ENCODE data around the gene CYP11A1. TPM values are rescaled to one million over a fixed set of nuclear protein-coding genes. Genes with fewer than 3 reads are reported as not detected.

CYP11A1 gene
- total RNA-seq, 1 donor from 2014 or later: 0.32 TPM

GRCh38 chr15:74318376-74319137, 48.9 kb downstream of the CYP11A1 start:
- Mint-ChIP-seq H3K36me3 (ENCODE audit: low read depth) (no peaks in the 10 kb centered on the region), H3K9me3 (ENCODE audit: low read depth) (no peaks in the 10 kb centered on the region), H3K27ac (ENCODE audit: unreplicated experiment) (peak overlapping the region; percentile 98), H3K4me1 (ENCODE audit: low read depth) (peaks cover 67% of the 10 kb centered on the region), H3K4me3 (ENCODE audit: unreplicated experiment) (peak overlapping the region; percentile 16), H3K27me3 (ENCODE audit: low read depth) (no peaks in the 10 kb centered on the region)
- TF ChIP-seq CTCF (IDR thresholded peaks at IDR 0.05): no peak
- DNase-seq (ENCODE audit: low spot score): no peak

- DNase-seq (ENCODE audit: low spot score): no peak
- Mint-ChIP-seq H3K27me3 (ENCODE audit: low read depth) (no peaks in the 10 kb centered on the region), H3K4me1 (ENCODE audit: low read depth) (peaks cover 67% of the 10 kb centered on the region), H3K9me3 (ENCODE audit: low read depth) (no peaks in the 10 kb centered on the region), H3K4me3 (ENCODE audit: unreplicated experiment) (peak overlapping the region; percentile 16), H3K36me3 (ENCODE audit: low read depth) (no peaks in the 10 kb centered on the region), H3K27ac (ENCODE audit: unreplicated experiment) (peak overlapping the region; percentile 98)
- TF ChIP-seq CTCF (IDR thresholded peaks at IDR 0.05): no peak
These were observed 49.5 kb downstream of the CYP11A1 start for GRCh38 chr15:74317820-74318375.

GRCh38 chr15:74316141-74316540, 51.3 kb downstream of the CYP11A1 start:
- Mint-ChIP-seq H3K27ac (ENCODE audit: unreplicated experiment) (peak overlapping the region; percentile 53), H3K36me3 (ENCODE audit: low read depth) (no peaks in the 10 kb centered on the region), H3K27me3 (ENCODE audit: low read depth) (no peaks in the 10 kb centered on the region), H3K4me3 (ENCODE audit: unreplicated experiment) (no peak overlapping the region), H3K9me3 (ENCODE audit: low read depth) (no peaks in the 10 kb centered on the region), H3K4me1 (ENCODE audit: low read depth) (peaks cover 73% of the 10 kb centered on the region)
- TF ChIP-seq CTCF (IDR thresholded peaks at IDR 0.05): no peak
- DNase-seq (ENCODE audit: low spot score): no peak

GRCh38 chr15:74315626-74316025, 51.8 kb downstream of the CYP11A1 start:
- peak overlapping the region; percentile 34 for H3K27ac Mint-ChIP-seq (ENCODE audit: unreplicated experiment)
- no peak for TF ChIP-seq CTCF (IDR thresholded peaks at IDR 0.05)
- no peaks in the 10 kb centered on the region for H3K9me3 Mint-ChIP-seq (ENCODE audit: low read depth)
- no peaks in the 10 kb centered on the region for H3K27me3 Mint-ChIP-seq (ENCODE audit: low read depth)
- H3K4me3 Mint-ChIP-seq (ENCODE audit: unreplicated experiment): no peak overlapping the region
- DNase-seq (ENCODE audit: low spot score): no peak
- H3K4me1 Mint-ChIP-seq (ENCODE audit: low read depth): peaks cover 70% of the 10 kb centered on the region
- H3K36me3 Mint-ChIP-seq (ENCODE audit: low read depth): no peaks in the 10 kb centered on the region

- H3K4me3 Mint-ChIP-seq (ENCODE audit: unreplicated experiment): no peak overlapping the region
- H3K27ac Mint-ChIP-seq (ENCODE audit: unreplicated experiment): peak overlapping the region; percentile 34
- no peaks in the 10 kb centered on the region for H3K36me3 Mint-ChIP-seq (ENCODE audit: low read depth)
- TF ChIP-seq CTCF (IDR thresholded peaks at IDR 0.05): no peak
- H3K27me3 Mint-ChIP-seq (ENCODE audit: low read depth): no peaks in the 10 kb centered on the region
- DNase-seq (ENCODE audit: low spot score): no peak
- H3K4me1 Mint-ChIP-seq (ENCODE audit: low read depth): peaks cover 67% of the 10 kb centered on the region
- no peaks in the 10 kb centered on the region for H3K9me3 Mint-ChIP-seq (ENCODE audit: low read depth)
These were observed 52.5 kb downstream of the CYP11A1 start for GRCh38 chr15:74314795-74315438.
